Amygdala (tissue), 56 donors: ENCODE measurements around the gene SF3B1.
"Not testable (repeated sequence)": the region's sequence is repeated elsewhere in the genome, so short reads cannot be mapped to it uniquely, and the experiment has no call there.

Experiments
- DNase-seq, 56 donors: peaks; one replicate each; lab custom pipeline; 2025; lab: John Stamatoyannopoulos, UW

The SF3B1 gene

GRCh38 chr2:197349699-197350098 is 85.1 kb downstream of the SF3B1 start:
- DNase-seq = no peak

- no peak for DNase-seq
Observed at GRCh38 chr2:197348721-197349360, 86.0 kb downstream of the SF3B1 start.

- DNase-seq = no peak
Observed at GRCh38 chr2:197345846-197346370, 88.9 kb downstream of the SF3B1 start.

- DNase-seq = not testable (repeated sequence)
Observed at GRCh38 chr2:197343968-197344367, 90.9 kb downstream of the SF3B1 start.

- no peak for DNase-seq
Observed at GRCh38 chr2:197340591-197340990, 94.2 kb downstream of the SF3B1 start.
